Measurements from ENCODE around the gene FZD1. TPM values are rescaled to one million over a fixed set of nuclear protein-coding genes. Genes with fewer than 3 reads are reported as not detected.
"Not testable (repeated sequence)": the region's sequence is repeated elsewhere in the genome, so short reads cannot be mapped to it uniquely, and the experiment has no call there.

Gene FZD1
- total RNA-seq, 1 experiment from 2014 or later: 1.5 TPM

DNA sequence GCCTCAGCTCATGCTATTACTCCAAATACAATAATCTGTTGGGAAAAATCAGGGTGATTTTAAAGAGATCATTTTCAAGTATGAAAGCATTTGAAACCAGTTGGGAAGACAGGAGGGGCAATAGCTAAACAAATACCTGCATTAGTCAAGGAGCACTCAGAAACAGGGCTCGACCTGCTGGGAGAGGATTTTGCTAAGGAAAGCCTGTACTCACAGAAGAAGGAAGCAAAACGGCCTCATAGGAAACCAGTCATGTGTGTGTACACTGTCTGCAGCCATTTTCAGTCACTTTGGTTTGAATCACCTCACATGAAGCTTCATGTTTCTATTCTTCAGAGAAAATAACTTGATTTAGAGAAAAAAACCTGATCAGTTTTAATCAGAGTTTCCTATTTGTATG is 38.6 kb downstream of the FZD1 start:
- no peak for DNase-seq
- Histone ChIP-seq H3K36me3 (ENCODE audit: control insufficient read depth, insufficient read depth, low read length) (no peaks in the 10 kb centered on the region), H3K27me3 (replicated peaks; ENCODE audit: control insufficient read depth, insufficient read depth, low read length) (no peaks in the 10 kb centered on the region), H3K4me1 (no peaks in the 10 kb centered on the region), H3K4me3 (ENCODE audit: low read depth, low read length) (no peak overlapping the region), H3K9me3 (no peaks in the 10 kb centered on the region)
- intact Hi-C loops (cut with micrococcal nuclease; ENCODE audit: unreplicated experiment): no loop called here
- no peak overlapping the region for H3K27ac Mint-ChIP-seq (ENCODE audit: unreplicated experiment)
- H3K4me1 Mint-ChIP-seq (ENCODE audit: low read depth, unreplicated experiment): no peaks in the 10 kb centered on the region
- H3K4me3 Mint-ChIP-seq (ENCODE audit: unreplicated experiment): no peak overlapping the region
- H3K9me3 Mint-ChIP-seq (ENCODE audit: unreplicated experiment): no peaks in the 10 kb centered on the region
- no peaks in the 10 kb centered on the region for H3K27me3 Mint-ChIP-seq (ENCODE audit: insufficient read depth, unreplicated experiment)
- ChIA-PET POLR2A (no interaction called here), CTCF (no interaction called here)
- H3K36me3 Mint-ChIP-seq (ENCODE audit: insufficient read depth, unreplicated experiment): no peaks in the 10 kb centered on the region
- BruUV-seq (replicated peaks): no TSS peak
- TF ChIP-seq, protein P1, sequence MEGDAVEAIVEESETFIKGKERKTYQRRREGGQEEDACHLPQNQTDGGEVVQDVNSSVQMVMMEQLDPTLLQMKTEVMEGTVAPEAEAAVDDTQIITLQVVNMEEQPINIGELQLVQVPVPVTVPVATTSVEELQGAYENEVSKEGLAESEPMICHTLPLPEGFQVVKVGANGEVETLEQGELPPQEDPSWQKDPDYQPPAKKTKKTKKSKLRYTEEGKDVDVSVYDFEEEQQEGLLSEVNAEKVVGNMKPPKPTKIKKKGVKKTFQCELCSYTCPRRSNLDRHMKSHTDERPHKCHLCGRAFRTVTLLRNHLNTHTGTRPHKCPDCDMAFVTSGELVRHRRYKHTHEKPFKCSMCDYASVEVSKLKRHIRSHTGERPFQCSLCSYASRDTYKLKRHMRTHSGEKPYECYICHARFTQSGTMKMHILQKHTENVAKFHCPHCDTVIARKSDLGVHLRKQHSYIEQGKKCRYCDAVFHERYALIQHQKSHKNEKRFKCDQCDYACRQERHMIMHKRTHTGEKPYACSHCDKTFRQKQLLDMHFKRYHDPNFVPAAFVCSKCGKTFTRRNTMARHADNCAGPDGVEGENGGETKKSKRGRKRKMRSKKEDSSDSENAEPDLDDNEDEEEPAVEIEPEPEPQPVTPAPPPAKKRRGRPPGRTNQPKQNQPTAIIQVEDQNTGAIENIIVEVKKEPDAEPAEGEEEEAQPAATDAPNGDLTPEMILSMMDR (IDR thresholded peaks at IDR 0.05; ENCODE audit: insufficient read depth in 1 of 2, low read depth in 1 of 2, low read length in 1 of 2, severe bottlenecking in 1 of 2, unreplicated experiment in 1 of 2): no peak

DNA sequence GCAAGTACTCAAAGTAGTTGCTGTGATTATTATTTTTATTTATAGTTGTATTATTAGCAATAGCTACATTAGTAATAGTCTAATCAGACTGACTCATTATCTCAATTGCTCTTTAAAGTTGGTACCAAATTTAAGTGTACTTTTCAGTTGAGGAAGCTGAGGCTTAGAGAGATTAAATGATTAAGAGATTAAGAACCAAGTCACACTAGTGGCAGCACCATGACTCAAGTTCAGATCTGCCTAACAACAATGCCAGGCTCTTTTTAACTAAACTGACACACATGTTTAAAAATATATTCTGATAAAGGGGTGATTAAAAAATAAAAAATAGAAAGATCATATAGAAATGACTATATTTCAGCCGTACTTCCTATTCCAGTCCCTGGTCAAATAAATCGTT is 42.0 kb downstream of the FZD1 start:
- Mint-ChIP-seq H3K27ac (ENCODE audit: unreplicated experiment) (no peak overlapping the region), H3K9me3 (ENCODE audit: unreplicated experiment) (no peaks in the 10 kb centered on the region), H3K36me3 (ENCODE audit: insufficient read depth, unreplicated experiment) (no peaks in the 10 kb centered on the region), H3K27me3 (ENCODE audit: insufficient read depth, unreplicated experiment) (peaks cover 2% of the 10 kb centered on the region), H3K4me3 (ENCODE audit: unreplicated experiment) (no peak overlapping the region), H3K4me1 (ENCODE audit: low read depth, unreplicated experiment) (no peaks in the 10 kb centered on the region)
- Histone ChIP-seq H3K27me3 (replicated peaks; ENCODE audit: control insufficient read depth, insufficient read depth, low read length) (no peaks in the 10 kb centered on the region), H3K4me3 (ENCODE audit: low read depth, low read length) (no peak overlapping the region), H3K9me3 (no peaks in the 10 kb centered on the region), H3K36me3 (ENCODE audit: control insufficient read depth, insufficient read depth, low read length) (no peaks in the 10 kb centered on the region), H3K4me1 (no peaks in the 10 kb centered on the region)
- intact Hi-C loops (cut with micrococcal nuclease; ENCODE audit: unreplicated experiment): no loop called here
- BruUV-seq (replicated peaks): no TSS peak
- TF ChIP-seq, protein P1 (IDR thresholded peaks at IDR 0.05; ENCODE audit: insufficient read depth in 1 of 2, low read depth in 1 of 2, low read length in 1 of 2, severe bottlenecking in 1 of 2, unreplicated experiment in 1 of 2): no peak
- POLR2A ChIA-PET: no interaction called here
- no peak for DNase-seq
- CTCF ChIA-PET: no interaction called here

DNA sequence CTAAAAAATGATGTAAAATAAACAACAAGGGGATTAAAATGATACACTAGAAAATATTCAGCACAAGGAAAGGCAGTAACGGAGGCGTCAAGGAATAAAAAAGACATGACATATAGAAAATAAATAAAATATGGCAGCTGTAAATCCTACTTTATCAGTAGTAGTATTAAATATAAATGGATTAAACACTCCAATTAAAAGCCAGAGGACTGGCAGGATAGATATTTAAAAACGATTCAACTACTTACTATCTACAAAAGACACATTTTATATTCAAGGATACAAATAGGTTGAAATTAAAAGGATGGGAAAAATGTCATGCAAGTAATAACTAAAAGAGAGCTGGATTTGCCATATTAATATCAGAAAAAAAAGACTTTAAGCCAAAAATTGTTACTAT is 43.2 kb downstream of the FZD1 start:
- H3K27ac Mint-ChIP-seq (ENCODE audit: unreplicated experiment): no peak overlapping the region
- H3K9me3 ChIP-seq: no peaks in the 10 kb centered on the region
- no TSS peak for BruUV-seq (replicated peaks)
- POLR2A ChIA-PET: no interaction called here
- no peaks in the 10 kb centered on the region for H3K4me1 ChIP-seq
- H3K9me3 Mint-ChIP-seq (ENCODE audit: unreplicated experiment): no peaks in the 10 kb centered on the region
- H3K36me3 ChIP-seq (ENCODE audit: control insufficient read depth, insufficient read depth, low read length): no peaks in the 10 kb centered on the region
- H3K4me3 Mint-ChIP-seq (ENCODE audit: unreplicated experiment): no peak overlapping the region
- CTCF ChIA-PET: no interaction called here
- H3K4me1 Mint-ChIP-seq (ENCODE audit: low read depth, unreplicated experiment): no peaks in the 10 kb centered on the region
- H3K36me3 Mint-ChIP-seq (ENCODE audit: insufficient read depth, unreplicated experiment): no peaks in the 10 kb centered on the region
- intact Hi-C loops (cut with micrococcal nuclease; ENCODE audit: unreplicated experiment): no loop called here
- no peak overlapping the region for H3K4me3 ChIP-seq (ENCODE audit: low read depth, low read length)
- TF ChIP-seq, protein P1 (IDR thresholded peaks at IDR 0.05; ENCODE audit: insufficient read depth in 1 of 2, low read depth in 1 of 2, low read length in 1 of 2, severe bottlenecking in 1 of 2, unreplicated experiment in 1 of 2): no peak
- H3K27me3 Mint-ChIP-seq (ENCODE audit: insufficient read depth, unreplicated experiment): peaks cover 2% of the 10 kb centered on the region
- no peaks in the 10 kb centered on the region for H3K27me3 ChIP-seq (replicated peaks; ENCODE audit: control insufficient read depth, insufficient read depth, low read length)
- no peak for DNase-seq

DNA sequence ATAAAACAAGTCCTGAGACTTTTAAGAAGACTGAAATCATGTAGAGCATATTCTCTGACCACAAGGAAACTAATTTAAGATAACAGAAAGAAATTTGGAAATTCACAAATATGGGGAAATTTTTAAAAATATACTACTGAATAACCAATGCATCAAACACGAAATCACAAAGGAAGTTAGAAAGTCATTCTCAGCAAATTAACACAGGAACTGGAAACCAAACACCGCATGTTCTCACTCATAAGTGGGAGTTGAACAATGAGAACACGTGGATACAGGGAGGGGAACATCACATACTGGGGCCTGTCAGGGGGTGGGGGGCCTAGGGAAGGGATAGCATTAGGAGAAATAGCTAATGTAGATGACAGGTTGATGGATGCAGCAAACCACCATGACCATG is 44.0 kb downstream of the FZD1 start:
- not testable (repeated sequence) for BruUV-seq (replicated peaks)

More for the DNA sequence above, 44.0 kb downstream of the FZD1 start:
- POLR2A ChIA-PET; CTCF ChIA-PET; H3K36me3 ChIP-seq (ENCODE audit: control insufficient read depth, insufficient read depth, low read length); H3K27me3 Mint-ChIP-seq (ENCODE audit: insufficient read depth, unreplicated experiment); H3K4me3 ChIP-seq (ENCODE audit: low read depth, low read length); H3K4me3 Mint-ChIP-seq (ENCODE audit: unreplicated experiment); intact Hi-C loops (cut with micrococcal nuclease; ENCODE audit: unreplicated experiment); DNase-seq; H3K27me3 ChIP-seq (replicated peaks; ENCODE audit: control insufficient read depth, insufficient read depth, low read length); H3K4me1 ChIP-seq; H3K27ac Mint-ChIP-seq (ENCODE audit: unreplicated experiment); H3K36me3 Mint-ChIP-seq (ENCODE audit: insufficient read depth, unreplicated experiment); H3K9me3 Mint-ChIP-seq (ENCODE audit: unreplicated experiment); H3K9me3 ChIP-seq; H3K4me1 Mint-ChIP-seq (ENCODE audit: low read depth, unreplicated experiment): not testable (repeated sequence)

Measured in Caco-2 (cell line).